Prostate gland (tissue), 2 donors: ENCODE data around the gene ATP1B1.

Source experiments
- CTCF ChIP-seq, 4 experiments: fragments of 200-600 bp in 2 of 4; fragments of 450-650 bp in 2 of 4; sonication (generic) in 2 of 4; IDR thresholded peaks; 1 replicate in 3 of 4; 2 replicates in 1 of 4; pipeline ENCODE4 v1.5.1; 2016 to 2019; ENCODE audit warnings: antibody characterized with exemption in 4 of 4, mild to moderate bottlenecking in 2 of 4, moderate library complexity in 2 of 4
- POLR2AphosphoS5 ChIP-seq: sonication (generic); formaldehyde crosslinking; IDR thresholded peaks from one replicate; pipeline ENCODE4 v1.6.1; 2017; ENCODE audit warnings: antibody characterized with exemption

- TF ChIP-seq POLR2AphosphoS5, result no peak
- TF ChIP-seq CTCF (IDR thresholded peaks at IDR 0.05), result no peak
Observed at GRCh38 chr1:169070958-169071357, 35.5 kb upstream of the ATP1B1 start.
